ENCODE measurements around the gene RABEP2. TPM values are rescaled to one million over a fixed set of nuclear protein-coding genes. Genes with fewer than 3 reads are reported as not detected.

The RABEP2 gene
- total and polyA plus RNA-seq, 12 donors, result 11.8 to 47.6 (median 15.9) TPM

DNA sequence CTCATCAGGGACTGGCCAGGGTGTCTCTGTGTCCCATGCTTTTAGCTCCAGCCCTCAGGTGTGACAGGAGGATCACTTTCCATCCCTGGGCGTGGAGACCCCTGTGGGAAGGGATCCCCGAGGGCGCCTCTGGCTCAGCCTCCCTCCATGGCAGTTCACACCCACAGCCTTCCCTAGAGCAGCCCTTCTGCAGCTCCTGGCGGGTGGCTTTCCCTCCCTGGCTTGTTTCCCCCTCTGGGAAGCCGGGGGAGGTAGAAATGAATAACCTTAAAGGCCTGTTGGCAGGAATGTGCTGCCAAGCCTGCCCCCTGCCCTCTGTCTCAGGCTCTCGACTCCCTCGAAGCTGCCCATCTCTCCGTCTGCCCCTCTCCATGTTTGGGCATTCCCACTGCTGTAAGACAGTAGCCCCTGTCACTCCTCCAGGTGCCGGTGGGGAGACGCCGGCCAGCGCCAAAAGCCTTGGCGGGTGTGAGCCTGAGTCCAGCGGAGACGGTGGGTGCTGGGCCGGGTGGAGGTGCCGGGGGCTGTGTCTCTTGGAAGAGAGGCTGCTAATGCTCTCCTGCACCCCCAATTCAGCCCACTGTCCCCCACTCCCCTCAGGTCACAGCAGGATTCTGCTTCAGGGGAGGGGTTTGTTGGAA lies 48.9 kb downstream of the RABEP2 start:
- intact Hi-C loops (cut with DNase I), result loop anchor here in 5 of 10 donors (5.0 to 10.0 kb wide), 3 partner anchors 49 to 69 kb away; partner anchors contain the start of gene RABEP2 (in 2 of the 5)
- Histone ChIP-seq H3K4me3 (no peak overlapping the region), H3K27ac (no peak overlapping the region), H3K4me1 (peaks cover 0 to 16% (median 13%) of the 10 kb centered on the region in 9 donors), H3K27me3 (peaks cover 0 to 11% (median 0%) of the 10 kb centered on the region in 7 donors), H3K9me3 (no peaks in the 10 kb centered on the region), H3K36me3 (peaks cover 0 to 49% (median 3%) of the 10 kb centered on the region in 9 donors)
- TF ChIP-seq, protein P1, sequence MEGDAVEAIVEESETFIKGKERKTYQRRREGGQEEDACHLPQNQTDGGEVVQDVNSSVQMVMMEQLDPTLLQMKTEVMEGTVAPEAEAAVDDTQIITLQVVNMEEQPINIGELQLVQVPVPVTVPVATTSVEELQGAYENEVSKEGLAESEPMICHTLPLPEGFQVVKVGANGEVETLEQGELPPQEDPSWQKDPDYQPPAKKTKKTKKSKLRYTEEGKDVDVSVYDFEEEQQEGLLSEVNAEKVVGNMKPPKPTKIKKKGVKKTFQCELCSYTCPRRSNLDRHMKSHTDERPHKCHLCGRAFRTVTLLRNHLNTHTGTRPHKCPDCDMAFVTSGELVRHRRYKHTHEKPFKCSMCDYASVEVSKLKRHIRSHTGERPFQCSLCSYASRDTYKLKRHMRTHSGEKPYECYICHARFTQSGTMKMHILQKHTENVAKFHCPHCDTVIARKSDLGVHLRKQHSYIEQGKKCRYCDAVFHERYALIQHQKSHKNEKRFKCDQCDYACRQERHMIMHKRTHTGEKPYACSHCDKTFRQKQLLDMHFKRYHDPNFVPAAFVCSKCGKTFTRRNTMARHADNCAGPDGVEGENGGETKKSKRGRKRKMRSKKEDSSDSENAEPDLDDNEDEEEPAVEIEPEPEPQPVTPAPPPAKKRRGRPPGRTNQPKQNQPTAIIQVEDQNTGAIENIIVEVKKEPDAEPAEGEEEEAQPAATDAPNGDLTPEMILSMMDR (IDR thresholded peaks at IDR 0.05), result no peak
- 65 to 70% methylated on average over 17 of the region's 17 CpGs for WGBS, 2 donors
- DNase-seq (no peak), ATAC-seq (no peak)

DNA sequence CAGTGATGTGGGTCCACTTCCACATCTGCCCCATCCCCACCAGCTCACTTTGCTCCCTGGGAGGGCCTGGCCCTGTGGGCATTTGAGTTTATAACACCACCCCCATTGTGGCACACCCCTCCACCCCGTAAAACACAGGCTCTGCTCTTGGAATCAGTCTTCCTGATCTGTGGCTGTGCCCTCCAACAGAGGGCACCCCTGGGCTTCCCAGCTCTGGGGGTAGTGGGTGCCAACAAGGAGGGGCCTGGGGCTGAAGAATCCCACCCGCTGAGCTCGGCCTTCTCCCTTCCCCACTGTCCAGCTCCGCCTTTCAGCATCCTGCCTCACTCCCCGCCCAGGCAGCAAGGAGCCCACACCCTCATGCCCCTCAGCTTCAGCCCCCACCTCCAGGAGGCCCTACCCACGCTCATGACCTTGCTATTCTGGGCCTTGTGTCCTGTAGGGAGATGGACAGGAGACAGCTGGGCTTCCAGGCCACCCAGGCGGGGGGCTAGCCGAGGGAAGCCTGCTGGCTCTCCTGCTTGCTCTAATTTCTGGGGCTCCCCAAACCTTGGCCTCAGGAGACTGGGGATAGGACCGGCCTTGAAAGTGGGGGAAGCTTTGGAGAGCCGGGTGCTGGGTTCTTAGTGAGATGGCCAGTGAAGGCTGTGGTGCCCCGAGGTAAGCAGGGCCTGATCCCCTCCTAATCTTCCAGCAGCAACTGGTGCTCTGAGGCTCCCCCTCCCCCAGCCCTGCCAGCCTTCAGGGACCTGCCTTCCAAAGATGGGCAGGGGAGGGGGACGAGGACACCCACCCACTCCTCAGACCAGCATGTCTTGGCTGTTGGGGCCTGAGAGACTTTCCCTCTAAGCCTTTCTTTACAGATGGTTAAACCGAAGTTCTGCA lies 49.7 kb downstream of the RABEP2 start:
- intact Hi-C loops (cut with DNase I), result loop anchor here in 5 of 10 donors (5.0 to 10.0 kb wide), 3 partner anchors 49 to 69 kb away; partner anchors contain the start of gene RABEP2 (in 2 of the 5)
- ATAC-seq, result no peak
- Histone ChIP-seq H3K27me3 (peaks cover 0 to 4% (median 0%) of the 10 kb centered on the region in 7 donors), H3K9me3 (no peaks in the 10 kb centered on the region), H3K4me3 (no peak overlapping the region), H3K36me3 (peaks cover 0 to 57% (median 3%) of the 10 kb centered on the region in 9 donors), H3K4me1 (peaks cover 0 to 15% (median 11%) of the 10 kb centered on the region in 9 donors), H3K27ac (no peak overlapping the region)
- TF ChIP-seq, protein P1 (IDR thresholded peaks at IDR 0.05), result no peak
- 54 to 64% methylated on average over 13 of the region's 13 CpGs for WGBS, 2 donors
- DNase-seq, result no peak

DNA sequence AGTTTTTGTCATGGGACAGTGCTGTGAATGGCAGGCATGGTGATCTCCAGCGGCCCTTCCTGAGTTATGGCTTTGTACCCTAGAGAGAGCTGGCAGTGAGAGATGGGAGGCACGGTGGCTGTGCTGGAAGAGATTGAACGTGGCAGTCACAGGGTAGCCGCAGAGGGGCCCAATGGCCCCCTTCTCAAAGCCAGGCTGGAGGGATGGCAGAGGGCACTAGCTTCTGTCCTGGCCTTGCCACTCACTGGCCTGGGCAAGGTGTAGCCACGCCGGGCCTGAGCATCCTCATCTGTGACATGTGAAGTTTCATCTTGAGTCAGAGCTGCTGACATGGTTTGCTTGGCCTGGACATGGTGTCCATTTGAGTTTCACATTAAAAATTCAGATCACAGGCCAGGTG lies 50.6 kb downstream of the RABEP2 start:
- no peak for ATAC-seq
- Histone ChIP-seq H3K27ac (no peak overlapping the region), H3K4me3 (no peak overlapping the region), H3K27me3 (no peaks in the 10 kb centered on the region), H3K9me3 (no peaks in the 10 kb centered on the region), H3K36me3 (peaks cover 0 to 66% (median 12%) of the 10 kb centered on the region in 9 donors), H3K4me1 (peaks cover 0 to 8% (median 4%) of the 10 kb centered on the region in 9 donors)
- TF ChIP-seq, protein P1 (IDR thresholded peaks at IDR 0.05), result no peak
- intact Hi-C loops (cut with DNase I), result loop anchor here in 3 of 10 donors (10.0 kb wide), 2 partner anchors 50 to 70 kb away; partner anchors contain the start of gene RABEP2 (in 2 of the 3)
- DNase-seq, result no peak
- 95 to 96% methylated on average over 6 of the region's 6 CpGs for WGBS, 2 donors

DNA sequence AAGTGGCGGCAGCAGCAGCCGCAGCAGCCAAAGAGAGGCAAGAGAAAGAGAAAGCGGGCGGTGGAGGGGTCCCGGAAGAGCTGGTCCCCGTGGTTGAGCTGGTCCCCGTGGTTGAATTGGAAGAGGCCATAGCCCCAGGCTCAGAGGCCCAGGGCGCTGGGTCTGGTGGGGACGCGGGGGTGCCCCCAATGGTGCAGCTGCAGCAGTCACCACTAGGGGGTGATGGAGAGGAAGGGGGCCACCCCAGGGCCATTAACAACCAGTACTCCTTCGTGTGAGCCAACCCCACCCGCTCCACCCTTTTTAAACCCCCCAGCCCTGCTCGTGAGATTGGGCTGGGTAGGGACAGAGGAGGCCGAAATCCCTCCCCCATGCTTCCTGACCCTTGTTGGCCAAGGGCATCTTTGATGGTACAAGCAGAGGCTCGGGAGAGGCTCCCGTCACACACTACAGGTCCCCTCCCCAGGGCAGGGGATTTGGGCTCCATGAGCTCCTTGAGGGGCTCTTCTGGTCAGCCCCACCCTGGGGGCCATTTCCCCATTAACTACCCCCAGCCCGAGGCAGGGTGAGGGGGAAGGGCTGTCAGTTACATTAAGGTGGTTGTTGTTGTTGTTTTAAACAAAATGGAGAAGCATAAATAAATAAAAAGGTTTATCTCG lies 51.4 kb downstream of the RABEP2 start:
- Histone ChIP-seq H3K4me1 (peaks cover 0 to 1% (median 0%) of the 10 kb centered on the region in 9 donors), H3K4me3 (no peak overlapping the region), H3K27me3 (no peaks in the 10 kb centered on the region), H3K36me3 (peaks cover 0 to 74% (median 20%) of the 10 kb centered on the region in 9 donors), H3K27ac (no peak overlapping the region), H3K9me3 (no peaks in the 10 kb centered on the region)
- intact Hi-C loops (cut with DNase I), result loop anchor here in 3 of 10 donors (10.0 kb wide), 2 partner anchors 51 to 71 kb away; partner anchors contain the start of gene RABEP2 (in 2 of the 3)
- TF ChIP-seq, protein P1 (IDR thresholded peaks at IDR 0.05), result peak; percentile 24 to 75 (median 55)
- peak in 3 of 8 donors; percentile 11 to 34 (median 26) for ATAC-seq
- DNase-seq, result no peak
- 86 to 90% methylated on average over 17 to 18 of the region's 18 CpGs for WGBS, 2 donors

Data from heart right ventricle (tissue), 16 donors.